8988T (cell line): ENCODE results near the gene FYB2.

ENCODE experiments used
- DNase-seq: peaks from one replicate; pipeline ENCODE4 v3.0.0; 2011

Gene FYB2

DNA sequence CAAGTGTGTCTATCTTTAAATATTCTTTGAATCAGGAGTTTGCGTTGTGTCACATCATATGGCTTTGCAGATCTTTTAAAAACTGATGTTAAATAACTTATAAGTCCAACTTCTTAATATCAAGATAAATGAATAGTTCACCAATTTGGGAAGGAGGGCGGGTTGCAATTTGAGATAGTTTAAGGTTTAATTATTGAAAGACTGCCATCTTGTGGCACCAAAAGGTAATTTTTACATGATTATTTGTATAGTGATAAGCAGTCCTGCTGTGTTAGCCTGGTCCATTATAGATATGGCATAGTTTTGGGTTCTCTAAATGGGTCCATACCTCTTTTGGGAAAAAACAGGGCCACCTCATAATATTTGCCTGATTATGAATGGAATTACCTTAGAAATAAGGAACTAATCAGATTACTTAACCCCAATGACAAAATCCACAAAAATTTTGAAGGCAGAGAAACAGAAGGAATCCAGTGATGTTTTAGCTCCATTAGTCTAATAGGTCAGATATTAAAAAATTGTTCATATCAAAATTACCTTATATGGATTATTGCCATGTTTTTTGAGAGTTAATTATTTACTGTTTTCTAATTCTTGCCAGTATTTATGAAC, 109.8 kb downstream of the FYB2 start:
- DNase-seq, result no peak

DNA sequence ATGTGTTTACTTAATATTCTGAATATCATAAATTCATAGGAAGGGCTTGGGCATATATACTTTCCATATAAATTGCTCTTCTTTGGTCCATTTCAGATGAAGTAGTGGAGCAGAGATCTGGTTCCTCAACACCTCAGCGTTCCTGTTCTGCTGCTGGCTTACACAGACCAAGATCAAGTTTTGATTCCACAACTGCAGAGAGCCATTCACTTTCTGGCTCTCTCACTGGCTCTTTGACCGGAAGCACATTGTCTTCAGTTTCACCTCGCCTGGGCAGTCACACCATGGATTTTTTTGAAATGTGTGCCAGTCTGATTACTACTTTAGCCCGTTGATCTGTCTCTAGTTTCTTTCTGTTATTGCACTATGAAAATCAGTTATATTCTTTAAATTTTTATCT, 111.8 kb downstream of the FYB2 start:
- DNase-seq, result no peak

DNA sequence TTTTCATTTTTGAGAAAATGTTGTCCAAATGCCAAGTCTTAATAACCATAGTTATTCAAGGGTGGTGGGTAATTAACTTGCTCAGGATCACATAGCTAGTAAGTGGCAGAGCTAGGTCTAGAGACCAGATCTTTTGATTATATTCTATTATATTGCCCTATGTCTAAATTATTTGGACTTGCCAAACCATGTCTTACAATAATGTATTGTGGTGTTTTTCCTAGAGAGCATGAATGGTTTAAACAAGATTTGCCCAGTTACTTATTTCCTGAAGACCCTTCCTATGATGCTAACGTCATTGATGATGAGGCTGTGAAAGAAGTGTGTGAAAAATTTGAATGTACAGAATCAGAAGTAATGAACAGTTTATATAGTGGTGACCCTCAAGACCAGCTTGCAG, 115.5 kb downstream of the FYB2 start:
- DNase-seq, result no peak

GRCh38 chr1:56696663-56697062, 122.5 kb downstream of the FYB2 start:
- DNase-seq, result no peak

DNA sequence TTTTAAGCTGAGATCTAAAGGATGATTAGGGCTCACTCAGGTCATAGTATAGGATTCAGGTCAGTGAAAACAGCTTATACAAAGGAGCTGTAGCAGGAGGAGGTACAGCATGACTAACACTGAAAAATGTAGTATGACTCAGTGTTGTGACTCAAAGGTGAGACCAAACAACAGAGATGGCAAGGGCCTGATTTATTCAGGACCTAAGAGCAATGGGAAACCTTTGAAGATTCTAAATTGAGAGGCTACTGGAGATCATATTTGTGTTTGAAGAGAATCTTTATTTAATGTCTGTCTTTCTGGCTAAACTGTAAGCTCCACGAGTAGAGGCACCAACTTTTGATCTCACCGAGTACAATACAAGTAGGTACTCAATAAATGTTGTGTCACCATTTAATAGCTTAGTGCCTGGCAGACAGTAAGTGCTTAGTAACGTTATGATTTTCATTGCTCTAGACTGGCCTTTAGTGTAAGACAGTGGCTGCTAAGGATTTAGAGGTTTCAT, 130.6 kb downstream of the FYB2 start:
- DNase-seq, result peak; percentile 11

GRCh38 chr1:56686169-56686568, 133.0 kb downstream of the FYB2 start:
- no peak for DNase-seq

- no peak for DNase-seq
Observed at GRCh38 chr1:56683569-56683968, 135.6 kb downstream of the FYB2 start.

- no peak for DNase-seq
Observed at GRCh38 chr1:56676571-56677035, 142.6 kb downstream of the FYB2 start.

- no peak for DNase-seq
Observed at GRCh38 chr1:56675763-56676162, 143.4 kb downstream of the FYB2 start.

GRCh38 chr1:56672579-56672978, 146.6 kb downstream of the FYB2 start:
- no peak for DNase-seq

DNA sequence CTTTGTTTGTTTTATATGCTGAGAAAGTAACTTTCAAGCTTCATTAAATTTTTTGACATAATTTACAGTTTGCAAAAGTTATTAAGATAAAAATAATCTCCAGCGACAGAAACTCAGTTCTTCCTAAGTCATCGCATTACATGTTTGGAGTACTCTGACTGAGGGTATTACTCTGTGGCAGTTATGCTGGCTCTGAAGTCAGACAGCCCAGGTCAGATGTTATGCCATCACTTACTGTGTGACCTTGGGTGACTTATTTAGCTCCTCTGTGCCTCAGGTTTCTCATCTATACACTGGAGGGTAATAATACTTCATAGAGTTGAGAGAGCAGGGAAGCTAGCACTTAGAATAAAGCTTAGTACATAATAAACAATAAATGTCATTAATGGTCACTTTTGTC, 147.7 kb downstream of the FYB2 start:
- DNase-seq, result no peak

DNA sequence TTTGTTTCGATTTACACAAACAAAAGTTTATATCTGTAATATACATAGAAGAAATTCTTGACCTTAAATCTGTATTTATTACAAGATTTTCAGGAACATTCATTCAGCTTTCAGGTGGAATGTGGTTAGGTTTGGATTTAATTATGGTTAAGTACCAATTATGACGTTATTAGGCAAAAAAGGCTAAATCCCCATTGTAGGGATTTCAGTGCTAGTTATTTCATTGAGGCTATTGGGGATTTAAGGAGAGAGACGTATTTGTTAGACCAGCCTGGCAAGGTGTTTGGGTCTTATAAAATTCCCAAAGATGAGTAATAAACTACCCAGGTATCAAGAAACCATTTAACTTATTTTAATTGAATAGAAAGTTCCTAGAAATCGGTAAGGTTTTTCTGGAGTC, 148.1 kb downstream of the FYB2 start:
- DNase-seq, result no peak

- no peak for DNase-seq
Observed at GRCh38 chr1:56670350-56670749, 148.9 kb downstream of the FYB2 start.
